Muscle of leg (tissue), 11 donors: ENCODE data around the gene CDH24. TPM values are rescaled to one million over a fixed set of nuclear protein-coding genes. Genes with fewer than 3 reads are reported as not detected.
A peak's percentile ranks its signal among the peaks of the same experiment; 100 is the strongest.

Experiments
- DNase-seq: peaks from one replicate; pipeline ENCODE4 v3.0.0; 2013
- H3K27ac ChIP-seq: one replicate; pipeline ENCODE4 v1.5.1; 2013; ENCODE audit warnings: mild to moderate bottlenecking, low read length, control low read depth
- H3K27me3 ChIP-seq: one replicate; pipeline ENCODE4 v1.6.1; 2013; ENCODE audit warnings: low read length; ENCODE audit not compliant: control insufficient read depth, insufficient read depth
- H3K36me3 ChIP-seq: one replicate; pipeline ENCODE4 v1.6.1; 2013; ENCODE audit warnings: low read length; ENCODE audit not compliant: control insufficient read depth, insufficient read depth
- H3K4me1 ChIP-seq: one replicate; pipeline ENCODE4 v1.6.1; 2013; ENCODE audit warnings: low read length; ENCODE audit not compliant: control insufficient read depth, insufficient read depth
- H3K4me3 ChIP-seq: one replicate; pipeline ENCODE4 v1.5.1; 2013; ENCODE audit warnings: low read length, control low read depth
- H3K9me3 ChIP-seq: replicated peaks from 2 replicates; pipeline ENCODE4 v1.6.1; 2013; ENCODE audit warnings: low read depth, low read length; ENCODE audit not compliant: control insufficient read depth
- WGBS: methylation state at CpG from one replicate; pipeline ENCODE4 v1.1.5; 2013; ENCODE audit warnings: missing lambda C conversion rate; ENCODE audit not compliant: insufficient coverage; 5-methylcytosine and 5-hydroxymethylcytosine counted together
- polyA plus RNA-seq, 8 donors: library from polyadenylated mRNA; unstranded; fragments of 120-200 nt; gene quantifications; one replicate each; pipeline versions ENCODE4 v1.2.1 to v1.2.3, GENCODE V29; 2013; ENCODE audit warnings: inconsistent platforms in 1 of 8, low replicate concordance in 1 of 8; ENCODE audit not compliant: insufficient read length in 8 of 8, insufficient read depth in 1 of 8
- total RNA-seq: library from RNA; stranded (reverse); fragments of 120-200 nt; gene quantifications from one replicate; pipeline ENCODE4 v1.2.4, GENCODE V29; 2013

Gene CDH24
- total and polyA plus RNA-seq, 9 donors: 2.1 to 6.8 (median 4.8) TPM

GRCh38 chr14:23101213-23101970 is 44.1 kb upstream of the CDH24 start:
- WGBS: 83% methylated on average over 1 of the region's 6 CpGs
- no peak for DNase-seq
- H3K4me1 ChIP-seq: peaks cover 8% of the 10 kb centered on the region
- no peak overlapping the region for H3K27ac ChIP-seq
- H3K36me3 ChIP-seq: peaks cover 17% of the 10 kb centered on the region
- no peak overlapping the region for H3K4me3 ChIP-seq
- H3K27me3 ChIP-seq: peaks cover 8% of the 10 kb centered on the region
- H3K9me3 ChIP-seq: no peaks in the 10 kb centered on the region

- Histone ChIP-seq H3K36me3 (peaks cover 17% of the 10 kb centered on the region), H3K27me3 (peaks cover 2% of the 10 kb centered on the region), H3K9me3 (no peaks in the 10 kb centered on the region), H3K4me1 (peaks cover 9% of the 10 kb centered on the region), H3K4me3 (no peak overlapping the region), H3K27ac (no peak overlapping the region)
- no peak for DNase-seq
- WGBS: 100% methylated on average over 1 of the region's 10 CpGs
Measured at GRCh38 chr14:23099212-23099861, 42.0 kb upstream of the CDH24 start.

GRCh38 chr14:23097786-23098185 is 40.5 kb upstream of the CDH24 start:
- DNase-seq: no peak
- H3K4me3 ChIP-seq: no peak overlapping the region
- H3K9me3 ChIP-seq: no peaks in the 10 kb centered on the region
- H3K4me1 ChIP-seq: peaks cover 13% of the 10 kb centered on the region
- WGBS: 68% methylated on average over 5 of the region's 7 CpGs
- no peak overlapping the region for H3K27ac ChIP-seq
- H3K27me3 ChIP-seq: no peaks in the 10 kb centered on the region
- H3K36me3 ChIP-seq: peaks cover 17% of the 10 kb centered on the region

- Histone ChIP-seq H3K27ac (peak within 1 kb of the TSS; percentile 100), H3K9me3 (no peaks in the 10 kb centered on the region), H3K4me3 (peak within 1 kb of the TSS; percentile 86), H3K4me1 (peaks cover 9% of the 10 kb centered on the region), H3K27me3 (no peaks in the 10 kb centered on the region), H3K36me3 (peaks cover 26% of the 10 kb centered on the region)
- peak; percentile 100 for DNase-seq
- 0% methylated on average over 39 of the region's 46 CpGs for WGBS
Measured at GRCh38 chr14:23095196-23096108, 38.1 kb upstream of the CDH24 start, which contains the start of gene C14orf119. C14orf119 (plus strand) TSS chr14:23095505; CDS start chr14:23097659, 2,154 bp downstream.

- Histone ChIP-seq H3K9me3 (no peaks in the 10 kb centered on the region), H3K36me3 (peaks cover 33% of the 10 kb centered on the region), H3K27ac (peak within 1 kb of the TSS; percentile 100), H3K27me3 (no peaks in the 10 kb centered on the region), H3K4me1 (peaks cover 9% of the 10 kb centered on the region), H3K4me3 (peak within 1 kb of the TSS; percentile 86)
- peak; percentile 94 for DNase-seq
- under 1% methylated on average over 47 of the region's 55 CpGs for WGBS
Measured at GRCh38 chr14:23094666-23095195, 37.4 kb upstream of the CDH24 start, which contains the start of gene ACIN1. ACIN1 (minus strand) TSS chr14:23095136; CDS start chr14:23095112, 24 bp downstream.

GRCh38 chr14:23093991-23094665 is 36.8 kb upstream of the CDH24 start:
- peaks cover 37% of the 10 kb centered on the region for H3K36me3 ChIP-seq
- no peaks in the 10 kb centered on the region for H3K27me3 ChIP-seq
- peaks cover 9% of the 10 kb centered on the region for H3K4me1 ChIP-seq
- H3K27ac ChIP-seq: peak overlapping the region; percentile 100
- H3K4me3 ChIP-seq: peak overlapping the region; percentile 86
- no peak for DNase-seq
- WGBS: 0% methylated on average over 5 of the region's 14 CpGs
- H3K9me3 ChIP-seq: no peaks in the 10 kb centered on the region

GRCh38 chr14:23093526-23093925 is 36.2 kb upstream of the CDH24 start:
- Histone ChIP-seq H3K4me3 (no peak overlapping the region), H3K27ac (no peak overlapping the region), H3K4me1 (peaks cover 9% of the 10 kb centered on the region), H3K9me3 (no peaks in the 10 kb centered on the region), H3K27me3 (no peaks in the 10 kb centered on the region), H3K36me3 (peaks cover 37% of the 10 kb centered on the region)
- DNase-seq: no peak
- WGBS: 75% methylated on average over 1 of the region's 2 CpGs

GRCh38 chr14:23093104-23093503 is 35.8 kb upstream of the CDH24 start:
- peaks cover 9% of the 10 kb centered on the region for H3K4me1 ChIP-seq
- no peak overlapping the region for H3K27ac ChIP-seq
- no peaks in the 10 kb centered on the region for H3K9me3 ChIP-seq
- WGBS: no CpG with 5 or more reads among the region's 2 CpGs
- DNase-seq: no peak
- H3K27me3 ChIP-seq: no peaks in the 10 kb centered on the region
- no peak overlapping the region for H3K4me3 ChIP-seq
- peaks cover 34% of the 10 kb centered on the region for H3K36me3 ChIP-seq
